Mucosa of stomach (tissue), 1 donor: ENCODE measurements around the gene HAND2.

Experiments used
- H3K27me3 ChIP-seq: one replicate; pipeline ENCODE4 v1.7.0; 2013; ENCODE audit warnings: mild to moderate bottlenecking, low read length; ENCODE audit not compliant: control insufficient read depth, insufficient read depth
- H3K36me3 ChIP-seq: one replicate; pipeline ENCODE4 v1.7.0; 2013; ENCODE audit warnings: low read length; ENCODE audit not compliant: control insufficient read depth, insufficient read depth
- H3K4me1 ChIP-seq: one replicate; pipeline ENCODE4 v1.7.0; 2013; ENCODE audit warnings: mild to moderate bottlenecking, low read length; ENCODE audit not compliant: control insufficient read depth, insufficient read depth
- H3K4me3 ChIP-seq: one replicate; pipeline ENCODE4 v1.7.0; 2013; ENCODE audit warnings: low read length
- H3K9ac ChIP-seq: one replicate; pipeline ENCODE4 v1.7.0; 2013; ENCODE audit warnings: mild to moderate bottlenecking, low read length, moderate library complexity
- H3K9me3 ChIP-seq: one replicate; pipeline ENCODE4 v1.7.0; 2013; ENCODE audit warnings: mild to moderate bottlenecking, low read length, moderate library complexity; ENCODE audit not compliant: control insufficient read depth
- donor health status: Pancreatic carcinoma.

The HAND2 gene

GRCh38 chr4:173490817-173491528, 39.1 kb downstream of the HAND2 start:
- H3K9ac ChIP-seq, result no peak overlapping the region
- peaks cover 25% of the 10 kb centered on the region for H3K27me3 ChIP-seq
- no peaks in the 10 kb centered on the region for H3K9me3 ChIP-seq
- no peaks in the 10 kb centered on the region for H3K36me3 ChIP-seq
- H3K4me1 ChIP-seq, result peaks cover 11% of the 10 kb centered on the region
- no peak overlapping the region for H3K4me3 ChIP-seq

- no peak overlapping the region for H3K9ac ChIP-seq
- H3K4me1 ChIP-seq, result peaks cover 11% of the 10 kb centered on the region
- H3K36me3 ChIP-seq, result no peaks in the 10 kb centered on the region
- H3K9me3 ChIP-seq, result no peaks in the 10 kb centered on the region
- H3K27me3 ChIP-seq, result peaks cover 19% of the 10 kb centered on the region
- H3K4me3 ChIP-seq, result no peak overlapping the region
These were observed 39.8 kb downstream of the HAND2 start for GRCh38 chr4:173490256-173490655.

- no peaks in the 10 kb centered on the region for H3K36me3 ChIP-seq
- H3K27me3 ChIP-seq, result peaks cover 13% of the 10 kb centered on the region
- H3K4me3 ChIP-seq, result no peak overlapping the region
- no peaks in the 10 kb centered on the region for H3K9me3 ChIP-seq
- H3K9ac ChIP-seq, result no peak overlapping the region
- peaks cover 9% of the 10 kb centered on the region for H3K4me1 ChIP-seq
These were observed 40.5 kb downstream of the HAND2 start for GRCh38 chr4:173489514-173489913.

GRCh38 chr4:173488656-173489055, 41.4 kb downstream of the HAND2 start:
- H3K27me3 ChIP-seq, result peaks cover 8% of the 10 kb centered on the region
- peaks cover 3% of the 10 kb centered on the region for H3K4me1 ChIP-seq
- no peaks in the 10 kb centered on the region for H3K9me3 ChIP-seq
- no peaks in the 10 kb centered on the region for H3K36me3 ChIP-seq
- no peak overlapping the region for H3K4me3 ChIP-seq
- no peak overlapping the region for H3K9ac ChIP-seq

GRCh38 chr4:173488074-173488473, 42.0 kb downstream of the HAND2 start:
- no peaks in the 10 kb centered on the region for H3K36me3 ChIP-seq
- H3K4me1 ChIP-seq, result peaks cover 3% of the 10 kb centered on the region
- peaks cover 6% of the 10 kb centered on the region for H3K27me3 ChIP-seq
- no peaks in the 10 kb centered on the region for H3K9me3 ChIP-seq
- no peak overlapping the region for H3K9ac ChIP-seq
- H3K4me3 ChIP-seq, result no peak overlapping the region

GRCh38 chr4:173486714-173487392, 43.2 kb downstream of the HAND2 start:
- Histone ChIP-seq H3K36me3 (no peaks in the 10 kb centered on the region), H3K4me1 (peaks cover 3% of the 10 kb centered on the region), H3K27me3 (no peaks in the 10 kb centered on the region), H3K9ac (no peak overlapping the region), H3K9me3 (no peaks in the 10 kb centered on the region), H3K4me3 (no peak overlapping the region)

- Histone ChIP-seq H3K4me1 (no peaks in the 10 kb centered on the region), H3K9ac (no peak overlapping the region), H3K36me3 (no peaks in the 10 kb centered on the region), H3K4me3 (no peak overlapping the region), H3K9me3 (no peaks in the 10 kb centered on the region), H3K27me3 (no peaks in the 10 kb centered on the region)
These were observed 44.9 kb downstream of the HAND2 start for GRCh38 chr4:173485164-173485563.

GRCh38 chr4:173482330-173482931, 47.6 kb downstream of the HAND2 start:
- H3K36me3 ChIP-seq, result no peaks in the 10 kb centered on the region
- H3K9me3 ChIP-seq, result no peaks in the 10 kb centered on the region
- no peak overlapping the region for H3K4me3 ChIP-seq

GRCh38 chr4:173478913-173479283, 51.1 kb downstream of the HAND2 start:
- Histone ChIP-seq H3K36me3 (no peaks in the 10 kb centered on the region), H3K4me3 (no peak overlapping the region), H3K9ac (no peak overlapping the region), H3K9me3 (no peaks in the 10 kb centered on the region), H3K27me3 (no peaks in the 10 kb centered on the region), H3K4me1 (no peaks in the 10 kb centered on the region)

More at GRCh38 chr4:173482330-173482931, 47.6 kb downstream of the HAND2 start:
- no peak overlapping the region for H3K9ac ChIP-seq
- H3K27me3 ChIP-seq, result no peaks in the 10 kb centered on the region
- H3K4me1 ChIP-seq, result no peaks in the 10 kb centered on the region

- Histone ChIP-seq H3K36me3 (no peaks in the 10 kb centered on the region), H3K9me3 (no peaks in the 10 kb centered on the region), H3K4me3 (no peak overlapping the region), H3K4me1 (no peaks in the 10 kb centered on the region), H3K9ac (no peak overlapping the region), H3K27me3 (no peaks in the 10 kb centered on the region)
These were observed 51.7 kb downstream of the HAND2 start for GRCh38 chr4:173478201-173478912.

GRCh38 chr4:173477016-173477415, 53.0 kb downstream of the HAND2 start:
- no peak overlapping the region for H3K9ac ChIP-seq
- H3K36me3 ChIP-seq, result no peaks in the 10 kb centered on the region
- H3K27me3 ChIP-seq, result no peaks in the 10 kb centered on the region
- no peaks in the 10 kb centered on the region for H3K9me3 ChIP-seq
- H3K4me3 ChIP-seq, result no peak overlapping the region
- no peaks in the 10 kb centered on the region for H3K4me1 ChIP-seq
